Heart left ventricle (tissue), 13 donors: Measurements from ENCODE around the gene KRT40.

Experiments
- CTCF ChIP-seq, 12 donors: fragments of 200-600 bp; sonication (generic) in 4 of 12; IDR thresholded peaks; one replicate each; pipeline versions ENCODE4 v1.5.0 to v1.8.0; 2018 to 2022; ENCODE audit warnings: antibody characterized with exemption in 12 of 12, mild to moderate bottlenecking in 5 of 12
- POLR2A ChIP-seq, 2 donors: fragments of 450-650 bp; IDR thresholded peaks; one replicate each; pipeline ENCODE4 v1.6.1; 2017; ENCODE audit warnings: antibody characterized with exemption in 2 of 2, mild to moderate bottlenecking in 2 of 2, moderate library complexity in 2 of 2
- donor health status: ischemic (EF 13 %, LVEDD 7.1; RV severe dilation, severe dysfunction).
- donor health status: DM: no; HTN: yes; CAD: no.
- donor health status: DM: no; HTN: no; CAD: no.
- donor health status: ischemic (EF 25% LVEDD 6.9; RV normal size, moderate dysfunction).
- donor health status: ischemic (EF 25% LVEDD 5.7; RV mildly dilated, moderate dysfunction).
- donor health status: ischemic (EF 35%, LVEDD 5.7; RV mildly dilated, moderate dysfunction).
- donor health status: nonischemic (EF 11% LVEDD 7.7; RV severe dilation, severe dysfunction).
- donor health status: DM: yes; HTN: yes; CAD: no.
- donor health status: PGD.
- donor health status: ischemic (EF 29% LVEDD 5.4; RV normal size, mild dysfunction).
- donor health status: nonischemic (EF 23%, LVEDD 6.1; RV moderate dilation, normal function).

- TF ChIP-seq CTCF (IDR thresholded peaks at IDR 0.05): no peak
- no peak for TF ChIP-seq POLR2A (IDR thresholded peaks at IDR 0.05)
Observed at GRCh38 chr17:41009301-41009760, 25.2 kb upstream of the KRT40 start.
